Right lobe of liver (tissue), 4 donors: Measurements from ENCODE around the gene C1orf185.
"Not testable (repeated sequence)": the region's sequence is repeated elsewhere in the genome, so short reads cannot be mapped to it uniquely, and the experiment has no call there.

ENCODE experiments used
- CTCF ChIP-seq, 4 donors: fragments of 200-600 bp in 3 of 4; fragments of 450-650 bp in 1 of 4; IDR thresholded peaks; one replicate each; pipeline versions ENCODE4 v1.5.1 to v1.8.0; 2016 to 2022; ENCODE audit warnings: antibody characterized with exemption in 4 of 4, mild to moderate bottlenecking in 2 of 4
- POLR2A ChIP-seq: fragments of 450-650 bp; IDR thresholded peaks from one replicate; pipeline ENCODE4 v1.6.1; 2017; ENCODE audit warnings: antibody characterized with exemption, mild to moderate bottlenecking
- donor health status: DM: no; HTN: no; CAD: no.
- donor health status: DM: no; HTN: no; CAD: no.
- donor health status: DM: no; HTN: yes; CAD: no.

- TF ChIP-seq CTCF (IDR thresholded peaks at IDR 0.05); POLR2A: not testable (repeated sequence)
Observed at GRCh38 chr1:51137696-51138095, 35.7 kb downstream of the C1orf185 start.
